HEK293 (cell line): ENCODE results near the gene MVP.
A peak's percentile ranks its signal among the peaks of the same experiment; 100 is the strongest.

ENCODE experiments used
- CTCF ChIA-PET: fragments of 350-600 bp; formaldehyde crosslinking; extraction: SDS; loops from one replicate; lab custom pipeline; 2021; ENCODE audit warnings: antibody characterized with exemption; lab: Yijun Ruan, JAX
- POLR2A ChIA-PET: fragments of 300-600 bp; formaldehyde crosslinking; extraction: SDS; loops from one replicate; lab custom pipeline; 2020; ENCODE audit warnings: antibody characterized with exemption, inconsistent platforms; lab: Yijun Ruan, JAX
- H3K27ac ChIP-seq: fragments of 200-500 bp; sonication (Bioruptor generic); 2 replicates; pipeline ENCODE4 v1.5.1; 2014; ENCODE audit warnings: low read depth, low read length, control low read depth, inconsistent platforms; ENCODE audit errors: extremely low read depth
- H3K36me3 ChIP-seq, 2 experiments: fragments of 200-500 bp in 1 of 2; sonication (Bioruptor generic) in 1 of 2; 1 replicate in 1 of 2; 2 replicates in 1 of 2; pipeline ENCODE4 v1.5.1; 2014 to 2017; ENCODE audit warnings: inconsistent platforms in 2 of 2, low read length in 2 of 2; ENCODE audit not compliant: control insufficient read depth in 2 of 2, insufficient read depth in 1 of 2
- H3K4me1 ChIP-seq: fragments of 200-500 bp; sonication (Bioruptor generic); 2 replicates; pipeline ENCODE4 v1.5.1; 2014; ENCODE audit warnings: mild to moderate bottlenecking, low read length, inconsistent platforms; ENCODE audit not compliant: control insufficient read depth, insufficient read depth
- H3K4me3 ChIP-seq: 2 replicates; pipeline ENCODE4 v1.5.1; 2011; ENCODE audit warnings: low read depth, mild to moderate bottlenecking, control low read depth, low read length, moderate library complexity
- H3K9me3 ChIP-seq: fragments of 200-500 bp; sonication (Bioruptor generic); 2 replicates; pipeline ENCODE4 v1.5.1; 2014; ENCODE audit warnings: low read depth, low read length, inconsistent platforms; ENCODE audit not compliant: control insufficient read depth, insufficient read depth
- GLIS2 ChIP-seq: fragments of 450-650 bp; formaldehyde crosslinking; IDR thresholded peaks from 2 replicates; pipeline ENCODE4 v1.5.1; 2016; ENCODE audit warnings: missing biosample characterization, missing genetic modification characterization
- MYNN ChIP-seq: fragments of 450-650 bp; formaldehyde crosslinking; IDR thresholded peaks from 2 replicates; pipeline ENCODE4 v1.5.1; 2016; ENCODE audit warnings: missing biosample characterization, missing genetic modification characterization, borderline replicate concordance
- PATZ1 ChIP-seq: fragments of 450-650 bp; formaldehyde crosslinking; IDR thresholded peaks from 2 replicates; pipeline ENCODE4 v1.5.1; 2016; ENCODE audit warnings: missing biosample characterization, missing genetic modification characterization
- PRDM1 ChIP-seq: fragments of 450-650 bp; formaldehyde crosslinking; IDR thresholded peaks from 2 replicates; pipeline ENCODE4; 2016; ENCODE audit warnings: missing biosample characterization, missing genetic modification characterization
- SCRT2 ChIP-seq: fragments of 450-650 bp; formaldehyde crosslinking; IDR thresholded peaks from 2 replicates; pipeline ENCODE4 v1.5.1; 2016; ENCODE audit warnings: missing biosample characterization, missing genetic modification characterization
- SP2 ChIP-seq: fragments of 450-650 bp; formaldehyde crosslinking; IDR thresholded peaks from 2 replicates; pipeline ENCODE4 v1.5.1; 2016; ENCODE audit warnings: missing biosample characterization, missing genetic modification characterization
- SP7 ChIP-seq: fragments of 450-650 bp; formaldehyde crosslinking; IDR thresholded peaks from 2 replicates; pipeline ENCODE4 v1.5.1; 2016; ENCODE audit warnings: missing biosample characterization, missing genetic modification characterization
- ZEB2 ChIP-seq: fragments of 450-650 bp; formaldehyde crosslinking; IDR thresholded peaks from 2 replicates; pipeline ENCODE4 v1.5.1; 2016; ENCODE audit warnings: missing biosample characterization, missing genetic modification characterization
- ZNF114 ChIP-seq: fragments of 450-650 bp; formaldehyde crosslinking; IDR thresholded peaks from 2 replicates; pipeline ENCODE4 v1.5.0; 2017; ENCODE audit warnings: missing biosample characterization, missing genetic modification characterization
- ZNF121 ChIP-seq: fragments of 450-650 bp; formaldehyde crosslinking; IDR thresholded peaks from 2 replicates; pipeline ENCODE4 v1.5.1; 2016; ENCODE audit warnings: missing biosample characterization, missing genetic modification characterization
- ZNF138 ChIP-seq: fragments of 450-650 bp; formaldehyde crosslinking; IDR thresholded peaks from 2 replicates; pipeline ENCODE4 v1.5.1; 2016; ENCODE audit warnings: missing biosample characterization, missing genetic modification characterization, borderline replicate concordance
- ZNF157 ChIP-seq: fragments of 450-650 bp; formaldehyde crosslinking; IDR thresholded peaks from 2 replicates; pipeline ENCODE4 v1.5.1; 2016; ENCODE audit warnings: missing biosample characterization, missing genetic modification characterization
- ZNF24 ChIP-seq: fragments of 450-650 bp; formaldehyde crosslinking; IDR thresholded peaks from 2 replicates; pipeline ENCODE4 v1.5.1; 2016; ENCODE audit warnings: missing biosample characterization, missing genetic modification characterization
- ZNF600 ChIP-seq: fragments of 450-650 bp; formaldehyde crosslinking; IDR thresholded peaks from 2 replicates; pipeline ENCODE4 v1.5.1; 2016; ENCODE audit warnings: missing biosample characterization, missing genetic modification characterization
- ZNF701 ChIP-seq: fragments of 450-650 bp; formaldehyde crosslinking; IDR thresholded peaks from 2 replicates; pipeline ENCODE4 v1.5.1; 2016; ENCODE audit warnings: missing biosample characterization, missing genetic modification characterization
- ZNF791 ChIP-seq: fragments of 450-650 bp; formaldehyde crosslinking; IDR thresholded peaks from 2 replicates; pipeline ENCODE4 v1.5.1; 2016; ENCODE audit warnings: missing biosample characterization, missing genetic modification characterization
- ZNF843 ChIP-seq: fragments of 450-650 bp; formaldehyde crosslinking; IDR thresholded peaks from 2 replicates; pipeline ENCODE4 v1.5.1; 2016; ENCODE audit warnings: missing biosample characterization, missing genetic modification characterization
- TF ChIP-seq, protein P1 (sequence below): fragments of 450-650 bp; formaldehyde crosslinking; IDR thresholded peaks from 2 replicates; pipeline ENCODE4 v1.5.1; 2016; ENCODE audit warnings: missing biosample characterization, missing genetic modification characterization
- TF ChIP-seq, protein P2 (sequence below): fragments of 450-650 bp; formaldehyde crosslinking; IDR thresholded peaks from 2 replicates; pipeline ENCODE4 v1.5.1; 2016; ENCODE audit warnings: missing biosample characterization, missing genetic modification characterization, low read depth
- TF ChIP-seq, protein P3 (sequence below): fragments of 450-650 bp; IDR thresholded peaks from 2 replicates; pipeline ENCODE4 v1.5.1; 2018; ENCODE audit warnings: missing biosample characterization, missing genetic modification characterization

MVP gene

GRCh38 chr16:29775742-29776408 is 44.4 kb upstream of the MVP start (continued):
- TF ChIP-seq SP7 (peak; percentile 72), ZNF791 (tag by site-specific recombination) (no peak), ZNF600 (tag by site-specific recombination) (0 out of 2 replicates have a peak, but pooled peaks have one; percentile 13), PATZ1 (tag by site-specific recombination) (peak; percentile 55; the same call in 1 of the 2 replicates), PRDM1 (tag by site-specific recombination) (peak; percentile 92)
- TF ChIP-seq, protein P1, sequence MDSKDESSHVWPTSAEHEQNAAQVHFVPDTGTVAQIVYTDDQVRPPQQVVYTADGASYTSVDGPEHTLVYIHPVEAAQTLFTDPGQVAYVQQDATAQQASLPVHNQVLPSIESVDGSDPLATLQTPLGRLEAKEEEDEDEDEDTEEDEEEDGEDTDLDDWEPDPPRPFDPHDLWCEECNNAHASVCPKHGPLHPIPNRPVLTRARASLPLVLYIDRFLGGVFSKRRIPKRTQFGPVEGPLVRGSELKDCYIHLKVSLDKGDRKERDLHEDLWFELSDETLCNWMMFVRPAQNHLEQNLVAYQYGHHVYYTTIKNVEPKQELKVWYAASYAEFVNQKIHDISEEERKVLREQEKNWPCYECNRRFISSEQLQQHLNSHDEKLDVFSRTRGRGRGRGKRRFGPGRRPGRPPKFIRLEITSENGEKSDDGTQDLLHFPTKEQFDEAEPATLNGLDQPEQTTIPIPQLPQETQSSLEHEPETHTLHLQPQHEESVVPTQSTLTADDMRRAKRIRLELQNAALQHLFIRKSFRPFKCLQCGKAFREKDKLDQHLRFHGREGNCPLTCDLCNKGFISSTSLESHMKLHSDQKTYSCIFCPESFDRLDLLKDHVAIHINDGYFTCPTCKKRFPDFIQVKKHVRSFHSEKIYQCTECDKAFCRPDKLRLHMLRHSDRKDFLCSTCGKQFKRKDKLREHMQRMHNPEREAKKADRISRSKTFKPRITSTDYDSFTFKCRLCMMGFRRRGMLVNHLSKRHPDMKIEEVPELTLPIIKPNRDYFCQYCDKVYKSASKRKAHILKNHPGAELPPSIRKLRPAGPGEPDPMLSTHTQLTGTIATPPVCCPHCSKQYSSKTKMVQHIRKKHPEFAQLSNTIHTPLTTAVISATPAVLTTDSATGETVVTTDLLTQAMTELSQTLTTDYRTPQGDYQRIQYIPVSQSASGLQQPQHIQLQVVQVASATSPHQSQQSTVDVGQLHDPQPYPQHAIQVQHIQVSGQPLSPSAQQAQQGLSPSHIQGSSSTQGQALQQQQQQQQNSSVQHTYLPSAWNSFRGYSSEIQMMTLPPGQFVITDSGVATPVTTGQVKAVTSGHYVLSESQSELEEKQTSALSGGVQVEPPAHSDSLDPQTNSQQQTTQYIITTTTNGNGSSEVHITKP (tag by site-specific recombination) = peak; percentile 93
- TF ChIP-seq, protein P2, sequence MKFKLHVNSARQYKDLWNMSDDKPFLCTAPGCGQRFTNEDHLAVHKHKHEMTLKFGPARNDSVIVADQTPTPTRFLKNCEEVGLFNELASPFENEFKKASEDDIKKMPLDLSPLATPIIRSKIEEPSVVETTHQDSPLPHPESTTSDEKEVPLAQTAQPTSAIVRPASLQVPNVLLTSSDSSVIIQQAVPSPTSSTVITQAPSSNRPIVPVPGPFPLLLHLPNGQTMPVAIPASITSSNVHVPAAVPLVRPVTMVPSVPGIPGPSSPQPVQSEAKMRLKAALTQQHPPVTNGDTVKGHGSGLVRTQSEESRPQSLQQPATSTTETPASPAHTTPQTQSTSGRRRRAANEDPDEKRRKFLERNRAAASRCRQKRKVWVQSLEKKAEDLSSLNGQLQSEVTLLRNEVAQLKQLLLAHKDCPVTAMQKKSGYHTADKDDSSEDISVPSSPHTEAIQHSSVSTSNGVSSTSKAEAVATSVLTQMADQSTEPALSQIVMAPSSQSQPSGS = peak; percentile 81

DNA sequence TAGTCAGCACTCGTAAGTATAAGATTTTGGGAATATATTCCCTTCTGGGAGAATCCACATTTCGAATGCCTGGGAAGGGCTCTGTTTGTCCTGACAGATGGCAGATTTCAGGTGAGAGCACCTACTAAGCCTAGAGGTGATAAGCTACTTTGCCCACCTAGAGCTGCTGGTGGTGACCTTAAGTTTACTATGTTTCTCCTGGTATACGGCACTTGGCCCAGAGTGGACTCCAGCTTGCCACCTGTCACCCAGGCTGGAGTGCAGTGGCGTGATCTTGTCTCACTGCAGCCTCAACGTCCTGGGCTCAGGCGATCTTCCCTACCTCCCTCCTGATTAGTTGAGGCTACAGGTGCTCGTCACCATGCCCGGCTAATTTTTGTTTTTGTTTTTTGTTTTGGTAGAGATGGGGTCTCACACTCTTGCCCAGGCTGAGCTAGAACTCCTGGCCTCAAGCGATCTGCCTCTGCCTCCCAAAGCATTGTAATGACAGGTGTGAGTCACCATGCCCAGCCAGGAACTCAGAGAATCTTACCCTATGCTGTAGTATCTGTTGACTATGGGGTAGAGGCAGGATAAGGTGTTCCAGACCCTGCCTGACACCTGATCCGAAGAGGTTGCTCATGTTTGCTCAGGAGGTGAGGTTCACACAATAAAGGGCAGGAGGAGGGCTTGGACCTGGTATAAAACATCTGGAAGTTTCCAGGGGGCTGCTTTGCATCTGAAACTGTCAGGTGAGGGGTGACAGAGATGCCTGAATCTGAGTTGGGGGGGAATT is 42.5 kb upstream of the MVP start, which contains the start of gene ZG16:
Gene ZG16, plus strand, starts transcription at position 681 of the 775 bp plus-strand sequence. CDS start 1,011 bp downstream, outside the sequence.
- H3K9me3 ChIP-seq = no peaks in the 10 kb centered on the region
- H3K4me1 ChIP-seq = no peaks in the 10 kb centered on the region
- no peaks in the 10 kb centered on the region for H3K36me3 ChIP-seq
- H3K27ac ChIP-seq = no peak within 1 kb of the TSS
- CTCF ChIA-PET = interaction anchor here (0.6 to 1.6 kb wide), 5 partner anchors 12 to 71 kb away, joined by 3 to 11 read pairs (median 3); partner anchors contain the start of gene KIF22
- POLR2A ChIA-PET = interaction anchor here (0.6 to 0.8 kb wide), 2 partner anchors 12 to 20 kb away, joined by 3 to 5 read pairs; no protein-coding TSS in a partner anchor
- TF ChIP-seq MYNN (tag by site-specific recombination) (no peak), SP2 (tag by site-specific recombination) (no peak), ZNF600 (tag by site-specific recombination) (peak; percentile 36; the same call in 1 of the 2 replicates), SCRT2 (tag by site-specific recombination) (0 out of 2 replicates have a peak, but pooled peaks have one; percentile 21), ZNF121 (peak; percentile 83)
- TF ChIP-seq, all 188 proteins: peak for 3
- no peak within 1 kb of the TSS for H3K4me3 ChIP-seq

GRCh38 chr16:29779474-29779873 is 40.8 kb upstream of the MVP start:
- CTCF ChIA-PET = interaction anchor here (1.5 kb wide), 1 partner anchor 69 kb away, joined by 6 read pairs; no protein-coding TSS in a partner anchor
- Histone ChIP-seq H3K9me3 (no peaks in the 10 kb centered on the region), H3K4me3 (no peak overlapping the region), H3K36me3 (no peaks in the 10 kb centered on the region), H3K4me1 (peaks cover 4% of the 10 kb centered on the region; the same call in 1 of the 2 replicates), H3K27ac (no peak overlapping the region)
- POLR2A ChIA-PET = interaction anchor here (0.8 kb wide), 1 partner anchor 11 kb away, joined by 3 read pairs; the partner anchor contains the start of gene KIF22
- TF ChIP-seq GLIS2 (tag by site-specific recombination) (no peak), ZNF701 (tag by site-specific recombination) (no peak), ZNF24 (tag by site-specific recombination) (no peak), ZNF114 (no peak), ZEB2 (tag by site-specific recombination) (no peak), ZNF600 (tag by site-specific recombination) (no peak), ZNF138 (tag by site-specific recombination) (no peak), ZNF157 (tag by site-specific recombination) (no peak), ZNF843 (tag by site-specific recombination) (no peak)
- TF ChIP-seq, protein P3, sequence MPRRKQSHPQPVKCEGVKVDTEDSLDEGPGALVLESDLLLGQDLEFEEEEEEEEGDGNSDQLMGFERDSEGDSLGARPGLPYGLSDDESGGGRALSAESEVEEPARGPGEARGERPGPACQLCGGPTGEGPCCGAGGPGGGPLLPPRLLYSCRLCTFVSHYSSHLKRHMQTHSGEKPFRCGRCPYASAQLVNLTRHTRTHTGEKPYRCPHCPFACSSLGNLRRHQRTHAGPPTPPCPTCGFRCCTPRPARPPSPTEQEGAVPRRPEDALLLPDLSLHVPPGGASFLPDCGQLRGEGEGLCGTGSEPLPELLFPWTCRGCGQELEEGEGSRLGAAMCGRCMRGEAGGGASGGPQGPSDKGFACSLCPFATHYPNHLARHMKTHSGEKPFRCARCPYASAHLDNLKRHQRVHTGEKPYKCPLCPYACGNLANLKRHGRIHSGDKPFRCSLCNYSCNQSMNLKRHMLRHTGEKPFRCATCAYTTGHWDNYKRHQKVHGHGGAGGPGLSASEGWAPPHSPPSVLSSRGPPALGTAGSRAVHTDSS (tag by site-specific recombination) = no peak
